ENCODE measurements around the gene ATCAY.
"Not testable (repeated sequence)": the region's sequence is repeated elsewhere in the genome, so short reads cannot be mapped to it uniquely, and the experiment has no call there.

The ATCAY gene

GRCh38 chr19:3857449-3858003, 23.0 kb upstream of the ATCAY start:
- no peak for DNase-seq

- DNase-seq, result no peak
Observed at GRCh38 chr19:3860499-3860898, 20.0 kb upstream of the ATCAY start.

GRCh38 chr19:3862826-3863500, 17.5 kb upstream of the ATCAY start:
- DNase-seq, result no peak

- DNase-seq, result no peak
Observed at GRCh38 chr19:3863648-3864047, 16.8 kb upstream of the ATCAY start.

- DNase-seq, result no peak
Observed at GRCh38 chr19:3866910-3867638, 13.4 kb upstream of the ATCAY start.

- no peak for DNase-seq
Observed at GRCh38 chr19:3867971-3868769, 12.3 kb upstream of the ATCAY start.

GRCh38 chr19:3868770-3869456, 11.6 kb upstream of the ATCAY start, which contains the start of gene ZFR2:
ZFR2 (minus strand) TSS chr19:3869038; CDS start chr19:3869017, 21 bp downstream.
- DNase-seq, result peak; percentile 50

- no peak for DNase-seq
Observed at GRCh38 chr19:3873151-3873550, 7.3 kb upstream of the ATCAY start.

- not testable (repeated sequence) for DNase-seq
Observed at GRCh38 chr19:3874695-3875094, 5.8 kb upstream of the ATCAY start.

GRCh38 chr19:3879656-3880055, 829 bp upstream of the ATCAY start:
- DNase-seq, result peak; percentile 25

GRCh38 chr19:3881272-3882040, 971 bp downstream of the ATCAY start:
- no peak for DNase-seq

- DNase-seq, result no peak
Observed at GRCh38 chr19:3882041-3882384, 1.5 kb downstream of the ATCAY start.

- no peak for DNase-seq
Observed at GRCh38 chr19:3890591-3890990, 10.1 kb downstream of the ATCAY start.

- no peak for DNase-seq
Observed at GRCh38 chr19:3893509-3894179, 13.2 kb downstream of the ATCAY start.

GRCh38 chr19:3894959-3895358, 14.5 kb downstream of the ATCAY start:
- not testable (repeated sequence) for DNase-seq

GRCh38 chr19:3895788-3896187, 15.3 kb downstream of the ATCAY start:
- no peak for DNase-seq

GRCh38 chr19:3897936-3898335, 17.5 kb downstream of the ATCAY start:
- no peak for DNase-seq

GRCh38 chr19:3898426-3898825, 17.9 kb downstream of the ATCAY start:
- no peak for DNase-seq

- DNase-seq, result no peak
Observed at GRCh38 chr19:3899531-3900294, 19.2 kb downstream of the ATCAY start.

- DNase-seq, result no peak
Observed at GRCh38 chr19:3902317-3902973, 22.0 kb downstream of the ATCAY start.
